Epithelial cell of proximal tubule (primary cell): ENCODE data around the gene PPARA. TPM values are rescaled to one million over a fixed set of nuclear protein-coding genes. Genes with fewer than 3 reads are reported as not detected.

Experiments used
- DNase-seq: peaks from one replicate; pipeline ENCODE4 v3.0.0-alpha.2; 2011; ENCODE audit warnings: low read depth
- H3K4me3 ChIP-seq: 2 replicates; pipeline ENCODE4 v1.5.1; 2011; ENCODE audit warnings: low read depth, mild to moderate bottlenecking, low read length
- CTCF ChIP-seq: conservative IDR thresholded peaks from 2 replicates; pipeline ENCODE4 v1.5.1; 2012; ENCODE audit warnings: low read depth, mild to moderate bottlenecking, low read length
- total RNA-seq: library from RNA; depleted of rRNA; stranded (reverse); fragments of >200 nt; gene quantifications from 2 replicates; pipeline ENCODE4 v1.2.3, GENCODE V29; 2015

Gene PPARA
- total RNA-seq, 1 donor from 2014 or later: 18.5 TPM

- H3K4me3 ChIP-seq: no peak overlapping the region
- no peak for DNase-seq
- TF ChIP-seq CTCF: no peak
Measured at GRCh38 chr22:46238541-46238940, 88.2 kb downstream of the PPARA start.

GRCh38 chr22:46239261-46240048 is 89.1 kb downstream of the PPARA start:
- H3K4me3 ChIP-seq: no peak overlapping the region
- no peak for DNase-seq
- TF ChIP-seq CTCF: no peak

GRCh38 chr22:46240073-46240472 is 89.7 kb downstream of the PPARA start:
- TF ChIP-seq CTCF: no peak

GRCh38 chr22:46240506-46240905 is 90.2 kb downstream of the PPARA start:
- no peak for DNase-seq
- H3K4me3 ChIP-seq: no peak overlapping the region
- no peak for TF ChIP-seq CTCF

More at GRCh38 chr22:46240073-46240472, 89.7 kb downstream of the PPARA start:
- no peak for DNase-seq
- H3K4me3 ChIP-seq: no peak overlapping the region

- DNase-seq: no peak
- no peak overlapping the region for H3K4me3 ChIP-seq
- TF ChIP-seq CTCF: no peak
Measured at GRCh38 chr22:46240907-46241306, 90.6 kb downstream of the PPARA start.

- no peak for TF ChIP-seq CTCF
- DNase-seq: no peak
- no peak overlapping the region for H3K4me3 ChIP-seq
Measured at GRCh38 chr22:46241396-46242007, 91.2 kb downstream of the PPARA start.
